Upper lobe of right lung (tissue), 1 donor: Measurements from ENCODE around the gene EVL. TPM values are rescaled to one million over a fixed set of nuclear protein-coding genes. Genes with fewer than 3 reads are reported as not detected.
"Not testable (repeated sequence)": the region's sequence is repeated elsewhere in the genome, so short reads cannot be mapped to it uniquely, and the experiment has no call there.

Experiments used
- ATAC-seq: fragments of 200-7000 bp; cut with Tn5 transposase; one replicate; pipeline ENCODE4 v1.9.1; 2020; ENCODE audit warnings: mild to moderate bottlenecking, moderate library complexity
- DNase-seq: peaks from one replicate; pipeline ENCODE4 v3.0.0-alpha.2; 2020
- H3K27ac ChIP-seq: fragments of 200-600 bp; one replicate; pipeline ENCODE4 v1.8.0; 2022
- H3K27me3 ChIP-seq: fragments of 200-600 bp; one replicate; pipeline ENCODE4 v1.8.0; 2022; ENCODE audit warnings: mild to moderate bottlenecking
- H3K36me3 ChIP-seq: fragments of 200-600 bp; one replicate; pipeline ENCODE4 v1.8.0; 2022
- H3K4me1 ChIP-seq: fragments of 200-600 bp; one replicate; pipeline ENCODE4 v1.8.0; 2022
- H3K4me3 ChIP-seq: fragments of 200-600 bp; one replicate; pipeline ENCODE4 v1.8.0; 2022; ENCODE audit warnings: mild to moderate bottlenecking
- H3K9me3 ChIP-seq: fragments of 200-600 bp; one replicate; pipeline ENCODE4 v1.8.0; 2022
- intact Hi-C: fragments of 100-400 bp; cut with DNase I; formaldehyde crosslinking; loops from one replicate; pipeline ENCODE4 v1.11.0; 2022
- total RNA-seq: library from RNA; stranded (reverse); fragmentation: NEBNext Ultra II Directional; extraction: Animal tissue kit (Norgen Biotek cat#: 25700); gene quantifications from one replicate; pipeline ENCODE4 v1.2.1, GENCODE V29; 2021
- TF ChIP-seq, protein P1 (sequence below): fragments of 200-600 bp; IDR thresholded peaks from one replicate; pipeline ENCODE4 v1.8.0; 2022; ENCODE audit warnings: antibody characterized with exemption
- donor health status: DM: no; HTN: yes; CAD: no; lungs with severe emphysema.

EVL gene
- total RNA-seq, 1 donor from 2014 or later = 206 TPM

DNA sequence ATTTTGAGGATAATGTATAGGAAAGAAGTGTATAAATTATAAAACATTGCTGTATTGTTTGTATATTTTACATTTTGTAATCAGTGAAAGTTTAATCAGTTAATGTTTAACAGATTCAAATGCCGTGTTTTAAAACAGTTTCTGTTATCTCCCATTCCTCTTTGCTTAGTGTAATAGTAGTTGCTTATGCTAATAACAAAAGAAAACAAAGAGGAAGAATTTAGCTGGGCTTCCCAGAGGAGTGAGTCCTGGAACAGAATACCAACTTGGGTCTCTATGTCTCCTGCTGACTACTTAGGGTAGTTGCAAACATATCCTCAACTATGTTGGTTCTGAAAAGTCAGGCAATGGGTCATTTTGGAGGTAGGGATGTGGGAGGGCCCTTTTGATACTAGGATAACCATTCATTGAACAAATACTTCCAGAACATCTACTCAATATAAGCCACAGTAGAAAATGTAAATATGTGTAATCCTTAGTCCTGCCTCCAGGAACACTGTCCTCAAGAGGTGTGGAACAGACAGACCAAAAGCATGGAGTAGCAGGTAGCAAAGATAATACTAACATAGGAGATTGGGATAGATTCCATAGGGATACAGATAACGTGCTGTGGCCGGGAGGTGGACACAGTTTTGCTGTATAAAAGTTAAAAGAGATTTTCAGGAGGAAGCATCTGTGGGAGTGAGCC lies 36.1 kb upstream of the EVL start:
- Histone ChIP-seq H3K27ac (no peak overlapping the region), H3K4me3 (no peak overlapping the region), H3K4me1 (peaks cover 46% of the 10 kb centered on the region)

DNA sequence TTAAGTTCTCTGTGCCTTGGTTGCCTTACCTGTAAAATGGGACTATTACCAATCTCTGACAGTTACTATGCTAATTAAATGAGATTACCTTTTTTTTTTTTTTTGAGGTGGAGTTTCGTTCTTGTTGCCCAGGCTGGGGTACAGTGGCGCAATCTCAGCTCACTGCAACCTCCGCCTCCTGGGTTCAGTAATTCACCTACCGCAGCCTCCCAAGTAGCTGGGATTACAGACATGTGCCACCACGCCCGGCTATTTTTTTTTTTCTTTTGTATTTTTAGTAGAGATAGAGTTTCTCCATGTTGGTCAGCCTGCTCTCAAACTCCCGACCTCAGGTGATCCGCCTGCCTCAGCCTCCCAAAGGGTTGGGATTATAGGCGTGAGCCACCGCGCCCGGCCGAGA lies 35.2 kb upstream of the EVL start:
- H3K36me3 ChIP-seq, H3K4me3 ChIP-seq, H3K27me3 ChIP-seq, ATAC-seq, DNase-seq, intact Hi-C loops, H3K27ac ChIP-seq, H3K9me3 ChIP-seq: not testable (repeated sequence)
- peaks cover 39% of the 10 kb centered on the region for H3K4me1 ChIP-seq

More for the DNA sequence above, 36.1 kb upstream of the EVL start:
- ATAC-seq (no peak), DNase-seq (no peak)
- Histone ChIP-seq H3K9me3 (no peaks in the 10 kb centered on the region), H3K36me3 (no peaks in the 10 kb centered on the region), H3K27me3 (no peaks in the 10 kb centered on the region)
- intact Hi-C loops = no loop called here
- TF ChIP-seq, protein P1, sequence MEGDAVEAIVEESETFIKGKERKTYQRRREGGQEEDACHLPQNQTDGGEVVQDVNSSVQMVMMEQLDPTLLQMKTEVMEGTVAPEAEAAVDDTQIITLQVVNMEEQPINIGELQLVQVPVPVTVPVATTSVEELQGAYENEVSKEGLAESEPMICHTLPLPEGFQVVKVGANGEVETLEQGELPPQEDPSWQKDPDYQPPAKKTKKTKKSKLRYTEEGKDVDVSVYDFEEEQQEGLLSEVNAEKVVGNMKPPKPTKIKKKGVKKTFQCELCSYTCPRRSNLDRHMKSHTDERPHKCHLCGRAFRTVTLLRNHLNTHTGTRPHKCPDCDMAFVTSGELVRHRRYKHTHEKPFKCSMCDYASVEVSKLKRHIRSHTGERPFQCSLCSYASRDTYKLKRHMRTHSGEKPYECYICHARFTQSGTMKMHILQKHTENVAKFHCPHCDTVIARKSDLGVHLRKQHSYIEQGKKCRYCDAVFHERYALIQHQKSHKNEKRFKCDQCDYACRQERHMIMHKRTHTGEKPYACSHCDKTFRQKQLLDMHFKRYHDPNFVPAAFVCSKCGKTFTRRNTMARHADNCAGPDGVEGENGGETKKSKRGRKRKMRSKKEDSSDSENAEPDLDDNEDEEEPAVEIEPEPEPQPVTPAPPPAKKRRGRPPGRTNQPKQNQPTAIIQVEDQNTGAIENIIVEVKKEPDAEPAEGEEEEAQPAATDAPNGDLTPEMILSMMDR = no peak

GRCh38 chr14:100030452-100031153 lies 34.6 kb upstream of the EVL start:
- intact Hi-C loops = no loop called here
- TF ChIP-seq, protein P1 = no peak
- Histone ChIP-seq H3K27me3 (no peaks in the 10 kb centered on the region), H3K9me3 (no peaks in the 10 kb centered on the region), H3K36me3 (no peaks in the 10 kb centered on the region), H3K4me1 (peaks cover 35% of the 10 kb centered on the region), H3K4me3 (no peak overlapping the region), H3K27ac (peak overlapping the region; percentile 49)
- no peak for DNase-seq
- ATAC-seq = peak; percentile 3

DNA sequence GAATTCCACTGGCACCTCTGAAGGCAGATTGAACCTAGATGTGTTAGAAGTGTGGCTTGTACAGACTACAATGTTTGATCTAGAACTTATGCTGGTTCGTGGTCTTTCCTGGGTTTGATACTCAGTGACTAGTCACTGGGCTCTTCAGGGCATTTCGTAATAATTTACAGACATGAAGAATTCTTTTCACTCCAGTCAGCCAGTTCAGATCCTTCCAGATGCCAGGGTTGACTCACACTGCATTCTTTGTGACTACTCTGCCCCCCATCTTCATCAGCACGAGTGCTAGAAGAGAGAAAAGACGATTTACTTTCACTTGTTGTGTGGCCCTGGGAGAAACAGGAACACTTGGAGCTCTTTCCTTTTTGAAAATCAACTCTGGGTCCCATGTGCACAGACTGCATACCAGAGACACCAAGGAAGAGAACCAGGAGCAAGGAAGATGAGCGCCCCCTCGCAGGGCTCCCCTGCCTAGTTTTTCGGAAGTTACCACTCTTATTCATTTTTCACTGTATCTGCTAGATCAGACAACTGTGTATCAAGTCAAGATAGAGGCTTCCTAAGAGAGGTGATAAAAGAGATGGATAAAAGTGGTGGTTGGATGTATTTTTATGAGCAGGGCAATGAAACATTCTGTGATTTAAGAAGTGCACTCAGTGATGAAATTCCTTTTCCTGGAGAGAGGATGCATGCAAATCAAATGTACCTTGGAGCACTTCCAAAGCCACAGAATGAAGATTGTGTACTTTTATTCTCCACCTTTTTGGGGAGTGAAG lies 33.5 kb upstream of the EVL start:
- peak overlapping the region; percentile 49 for H3K27ac ChIP-seq
- H3K4me3 ChIP-seq = peak overlapping the region; percentile 21
- ATAC-seq = peak; percentile 87
- no peaks in the 10 kb centered on the region for H3K27me3 ChIP-seq
- no peaks in the 10 kb centered on the region for H3K9me3 ChIP-seq
- intact Hi-C loops = no loop called here
- H3K4me1 ChIP-seq = peaks cover 35% of the 10 kb centered on the region
- H3K36me3 ChIP-seq = no peaks in the 10 kb centered on the region
- no peak for DNase-seq
- TF ChIP-seq, protein P1 = no peak

- H3K4me1 ChIP-seq = peaks cover 43% of the 10 kb centered on the region
- no peaks in the 10 kb centered on the region for H3K36me3 ChIP-seq
- ATAC-seq = no peak
Observed at GRCh38 chr14:100032738-100033137, 32.5 kb upstream of the EVL start.

More at GRCh38 chr14:100032738-100033137, 32.5 kb upstream of the EVL start:
- Histone ChIP-seq H3K9me3 (no peaks in the 10 kb centered on the region), H3K27me3 (no peaks in the 10 kb centered on the region), H3K4me3 (no peak overlapping the region), H3K27ac (no peak overlapping the region)
- TF ChIP-seq, protein P1 = no peak
- DNase-seq = no peak
- intact Hi-C loops = no loop called here
